ENCODE results near the gene PACRG.

DNA sequence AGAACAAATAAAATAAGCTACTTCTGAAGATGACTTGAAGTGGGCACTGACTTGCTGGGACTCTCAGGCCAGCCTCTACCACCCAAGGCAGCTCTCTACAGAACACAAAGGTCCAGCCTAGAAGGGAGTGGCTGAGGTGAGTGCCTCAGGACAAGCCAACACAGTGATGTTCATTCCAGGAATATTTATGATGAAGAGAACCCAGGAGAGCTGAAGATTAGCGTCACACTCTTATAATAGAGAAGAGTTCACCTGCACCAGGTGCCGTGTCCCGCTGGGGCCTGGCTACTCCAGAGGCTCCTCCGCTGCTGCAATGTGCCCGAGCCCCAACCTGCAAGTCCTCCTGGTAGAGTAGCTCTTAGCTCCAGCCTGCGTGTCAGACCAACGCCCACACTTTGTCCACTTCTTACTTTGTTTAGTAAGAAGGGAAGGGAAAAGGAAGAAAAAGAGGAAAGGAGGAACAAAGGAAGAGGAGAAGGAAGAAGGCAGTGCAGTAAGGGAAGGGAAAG, 504.3 kb downstream of the PACRG start:
- TF ChIP-seq, protein P1, sequence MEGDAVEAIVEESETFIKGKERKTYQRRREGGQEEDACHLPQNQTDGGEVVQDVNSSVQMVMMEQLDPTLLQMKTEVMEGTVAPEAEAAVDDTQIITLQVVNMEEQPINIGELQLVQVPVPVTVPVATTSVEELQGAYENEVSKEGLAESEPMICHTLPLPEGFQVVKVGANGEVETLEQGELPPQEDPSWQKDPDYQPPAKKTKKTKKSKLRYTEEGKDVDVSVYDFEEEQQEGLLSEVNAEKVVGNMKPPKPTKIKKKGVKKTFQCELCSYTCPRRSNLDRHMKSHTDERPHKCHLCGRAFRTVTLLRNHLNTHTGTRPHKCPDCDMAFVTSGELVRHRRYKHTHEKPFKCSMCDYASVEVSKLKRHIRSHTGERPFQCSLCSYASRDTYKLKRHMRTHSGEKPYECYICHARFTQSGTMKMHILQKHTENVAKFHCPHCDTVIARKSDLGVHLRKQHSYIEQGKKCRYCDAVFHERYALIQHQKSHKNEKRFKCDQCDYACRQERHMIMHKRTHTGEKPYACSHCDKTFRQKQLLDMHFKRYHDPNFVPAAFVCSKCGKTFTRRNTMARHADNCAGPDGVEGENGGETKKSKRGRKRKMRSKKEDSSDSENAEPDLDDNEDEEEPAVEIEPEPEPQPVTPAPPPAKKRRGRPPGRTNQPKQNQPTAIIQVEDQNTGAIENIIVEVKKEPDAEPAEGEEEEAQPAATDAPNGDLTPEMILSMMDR (conservative IDR thresholded peaks at IDR 0.05; ENCODE audit: low read length), result no peak
- TF ChIP-seq EZH2phosphoT487 (IDR thresholded peaks at IDR 0.05; ENCODE audit: borderline replicate concordance, low read depth, low read length), result no peak

All from OCI-LY7 (cell line).